ENCODE data around the gene ITIH5.

The ITIH5 gene

GRCh38 chr10:7558036-7558435 lies 108.7 kb downstream of the ITIH5 start:
- no peak for TF ChIP-seq ZFX (IDR thresholded peaks at IDR 0.05; ENCODE audit: borderline replicate concordance)
- TF ChIP-seq, protein P1, sequence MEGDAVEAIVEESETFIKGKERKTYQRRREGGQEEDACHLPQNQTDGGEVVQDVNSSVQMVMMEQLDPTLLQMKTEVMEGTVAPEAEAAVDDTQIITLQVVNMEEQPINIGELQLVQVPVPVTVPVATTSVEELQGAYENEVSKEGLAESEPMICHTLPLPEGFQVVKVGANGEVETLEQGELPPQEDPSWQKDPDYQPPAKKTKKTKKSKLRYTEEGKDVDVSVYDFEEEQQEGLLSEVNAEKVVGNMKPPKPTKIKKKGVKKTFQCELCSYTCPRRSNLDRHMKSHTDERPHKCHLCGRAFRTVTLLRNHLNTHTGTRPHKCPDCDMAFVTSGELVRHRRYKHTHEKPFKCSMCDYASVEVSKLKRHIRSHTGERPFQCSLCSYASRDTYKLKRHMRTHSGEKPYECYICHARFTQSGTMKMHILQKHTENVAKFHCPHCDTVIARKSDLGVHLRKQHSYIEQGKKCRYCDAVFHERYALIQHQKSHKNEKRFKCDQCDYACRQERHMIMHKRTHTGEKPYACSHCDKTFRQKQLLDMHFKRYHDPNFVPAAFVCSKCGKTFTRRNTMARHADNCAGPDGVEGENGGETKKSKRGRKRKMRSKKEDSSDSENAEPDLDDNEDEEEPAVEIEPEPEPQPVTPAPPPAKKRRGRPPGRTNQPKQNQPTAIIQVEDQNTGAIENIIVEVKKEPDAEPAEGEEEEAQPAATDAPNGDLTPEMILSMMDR (IDR thresholded peaks at IDR 0.05) = no peak
- no peak overlapping the region for H3K27ac ChIP-seq

DNA sequence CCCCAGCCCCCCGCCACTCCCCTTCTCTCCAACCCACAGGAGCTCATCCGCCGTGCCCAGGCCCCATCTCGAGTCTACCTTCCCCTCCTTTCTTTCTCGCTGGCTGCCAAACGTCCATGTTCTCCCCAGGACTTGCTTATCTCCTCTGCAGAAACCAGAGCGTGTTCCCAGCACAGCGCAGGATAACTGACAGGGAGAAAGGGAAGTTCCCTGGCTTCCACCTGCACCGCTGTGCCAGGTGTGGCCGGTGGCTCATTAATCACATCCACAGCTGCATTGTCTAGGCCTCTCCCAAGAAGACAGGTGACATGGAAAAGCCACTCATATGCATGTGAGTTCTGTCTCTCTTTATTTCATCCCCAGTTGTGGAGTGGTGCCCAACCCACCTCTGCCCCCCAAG lies 113.2 kb downstream of the ITIH5 start:
- no peak for TF ChIP-seq ZFX (IDR thresholded peaks at IDR 0.05; ENCODE audit: borderline replicate concordance)
- TF ChIP-seq, protein P1 (IDR thresholded peaks at IDR 0.05) = no peak
- no peak overlapping the region for H3K27ac ChIP-seq

GRCh38 chr10:7551950-7552716 lies 114.6 kb downstream of the ITIH5 start:
- TF ChIP-seq, protein P1 (IDR thresholded peaks at IDR 0.05) = no peak
- TF ChIP-seq ZFX (IDR thresholded peaks at IDR 0.05; ENCODE audit: borderline replicate concordance) = no peak
- H3K27ac ChIP-seq = no peak overlapping the region

GRCh38 chr10:7551289-7551688 lies 115.5 kb downstream of the ITIH5 start:
- TF ChIP-seq ZFX (IDR thresholded peaks at IDR 0.05; ENCODE audit: borderline replicate concordance) = no peak
- TF ChIP-seq, protein P1 (IDR thresholded peaks at IDR 0.05) = no peak

DNA sequence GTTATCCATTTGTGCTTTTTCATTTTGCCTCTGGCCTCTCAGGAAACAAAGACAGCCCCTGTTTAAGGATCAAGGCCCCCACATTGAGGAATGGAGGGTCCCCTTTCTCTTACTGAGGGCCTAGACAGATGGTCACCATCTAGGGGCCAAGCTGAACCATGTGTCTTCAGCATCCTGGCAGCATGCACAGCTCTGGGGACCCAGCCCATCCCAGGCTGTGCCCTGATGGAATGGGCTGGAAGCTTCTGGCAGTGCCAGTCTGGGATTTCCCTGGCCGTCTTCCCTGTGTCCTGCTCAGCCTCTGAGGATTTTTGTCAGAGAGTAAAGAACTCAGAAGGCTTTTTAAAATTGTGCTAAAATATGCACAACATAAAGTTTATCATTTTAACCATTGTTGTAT lies 116.8 kb downstream of the ITIH5 start:
- no peak overlapping the region for H3K27ac ChIP-seq
- TF ChIP-seq, protein P1 (IDR thresholded peaks at IDR 0.05) = no peak
- TF ChIP-seq ZFX (IDR thresholded peaks at IDR 0.05; ENCODE audit: borderline replicate concordance) = no peak

More at GRCh38 chr10:7551289-7551688, 115.5 kb downstream of the ITIH5 start:
- H3K27ac ChIP-seq = no peak overlapping the region

GRCh38 chr10:7547829-7548228 lies 118.9 kb downstream of the ITIH5 start:
- TF ChIP-seq ZFX (IDR thresholded peaks at IDR 0.05; ENCODE audit: borderline replicate concordance) = no peak
- TF ChIP-seq, protein P1 (IDR thresholded peaks at IDR 0.05) = no peak
- no peak overlapping the region for H3K27ac ChIP-seq

- no peak for TF ChIP-seq ZFX (IDR thresholded peaks at IDR 0.05; ENCODE audit: borderline replicate concordance)
- TF ChIP-seq, protein P1 (IDR thresholded peaks at IDR 0.05) = no peak
- no peak overlapping the region for H3K27ac ChIP-seq
These were observed 119.6 kb downstream of the ITIH5 start for GRCh38 chr10:7547206-7547605.

All from 22Rv1 (cell line).